Measurements from ENCODE around the gene PRR15L.

- TF ChIP-seq TCF12 (IDR thresholded peaks at IDR 0.05; ENCODE audit: low read depth, low read length) = no peak
- no peak for TF ChIP-seq POLR2AphosphoS5 (IDR thresholded peaks at IDR 0.05; ENCODE audit: low read depth, low read length)
These were observed 35.4 kb upstream of the PRR15L start for GRCh38 chr17:47993031-47993564.

Measured in H1 (cell line).